Upper lobe of left lung (tissue), 6 donors: ENCODE results near the gene TANGO2. TPM values are rescaled to one million over a fixed set of nuclear protein-coding genes. Genes with fewer than 3 reads are reported as not detected.

ENCODE experiments used
- ATAC-seq, 2 donors: fragments of 200-7000 bp; cut with Tn5 transposase; one replicate each; pipeline ENCODE4 v1.9.1; 2022; ENCODE audit warnings: mild to moderate bottlenecking in 2 of 2, moderate library complexity in 2 of 2; ENCODE audit not compliant: low FRiP score in 2 of 2
- DNase-seq, 2 donors: peaks; one replicate each; pipeline ENCODE4 v3.0.0-alpha.2; 2019 to 2020
- H3K27ac ChIP-seq, 4 donors: fragments of 200-600 bp; sonication (generic); one replicate each; pipeline ENCODE4 v1.5.1; 2016 to 2019
- H3K27me3 ChIP-seq, 4 donors: fragments of 200-600 bp; sonication (generic); one replicate each; pipeline ENCODE4 v1.5.1; 2017 to 2019
- H3K36me3 ChIP-seq, 4 donors: fragments of 200-600 bp; sonication (generic); one replicate each; pipeline ENCODE4 v1.5.1; 2016 to 2019
- H3K4me1 ChIP-seq, 4 donors: fragments of 200-600 bp; sonication (generic); one replicate each; pipeline ENCODE4 v1.5.1; 2018 to 2019
- H3K4me3 ChIP-seq, 4 donors: fragments of 200-600 bp; sonication (generic); one replicate each; pipeline ENCODE4 v1.5.1; 2017 to 2019; ENCODE audit warnings: mild to moderate bottlenecking in 2 of 4, moderate library complexity in 1 of 4
- H3K9me3 ChIP-seq, 4 donors: fragments of 200-600 bp; sonication (generic); one replicate each; pipeline ENCODE4 v1.5.1; 2018 to 2019
- CTCF ChIP-seq, 6 experiments: fragments of 450-650 bp in 4 of 6; fragments of 200-600 bp in 2 of 6; sonication (generic) in 2 of 6; IDR thresholded peaks; one replicate each; pipeline ENCODE4 v1.5.1; 2016 to 2019; ENCODE audit warnings: antibody characterized with exemption in 6 of 6
- EP300 ChIP-seq, 4 donors: sonication (generic); formaldehyde crosslinking; IDR thresholded peaks; one replicate each; pipeline ENCODE4 v1.5.1; 2017; ENCODE audit warnings: antibody characterized with exemption in 4 of 4, control low read depth in 2 of 4
- POLR2A ChIP-seq, 4 donors: fragments of 450-650 bp; IDR thresholded peaks; one replicate each; pipeline ENCODE4 v1.5.1; 2016 to 2017; ENCODE audit warnings: antibody characterized with exemption in 4 of 4, mild to moderate bottlenecking in 2 of 4
- POLR2AphosphoS5 ChIP-seq, 2 donors: sonication (generic); formaldehyde crosslinking; IDR thresholded peaks; one replicate each; pipeline ENCODE4 v1.5.1; 2017; ENCODE audit warnings: antibody characterized with exemption in 2 of 2
- WGBS, 2 donors: methylation state at CpG; one replicate each; pipeline ENCODE4 v1.1.5; 2017 to 2018; 5-methylcytosine and 5-hydroxymethylcytosine counted together
- total RNA-seq, 6 donors: library from RNA; depleted of rRNA in 4 of 6; stranded (reverse); fragments of >200 nt in 4 of 6; gene quantifications; one replicate each; pipeline versions ENCODE4 v1.1.0 to v1.2.1, GENCODE V29; 2016 to 2021
- donor health status: DM: no; HTN: no; CAD: no; lungs with moderate emphysema.
- donor health status: DM: no; HTN: yes; CAD: no; lungs with severe emphysema.

Gene TANGO2
- total RNA-seq, 6 donors from 2014 or later = 33.9 to 94.3 (median 55.0) TPM

- H3K27ac ChIP-seq = no peak overlapping the region
- no peak for ATAC-seq
- 96 to 97% methylated on average over 11 of the region's 11 CpGs for WGBS, 2 donors
- no peak overlapping the region for H3K4me3 ChIP-seq
- H3K27me3 ChIP-seq = no peaks in the 10 kb centered on the region
- H3K9me3 ChIP-seq = no peaks in the 10 kb centered on the region
- H3K36me3 ChIP-seq = peaks cover 63 to 98% (median 93%) of the 10 kb centered on the region in 4 donors
- TF ChIP-seq EP300 (IDR thresholded peaks at IDR 0.05) (no peak), CTCF (IDR thresholded peaks at IDR 0.05) (no peak), POLR2AphosphoS5 (IDR thresholded peaks at IDR 0.05) (no peak), POLR2A (IDR thresholded peaks at IDR 0.05) (no peak)
- DNase-seq = no peak
- peaks cover 0 to under 1% (median under 1%) of the 10 kb centered on the region in 4 donors for H3K4me1 ChIP-seq
Measured at GRCh38 chr22:20089977-20090729, 69.2 kb downstream of the TANGO2 start.

- Histone ChIP-seq H3K4me1 (no peaks in the 10 kb centered on the region), H3K27me3 (no peaks in the 10 kb centered on the region), H3K9me3 (no peaks in the 10 kb centered on the region), H3K27ac (no peak overlapping the region), H3K4me3 (no peak overlapping the region), H3K36me3 (peaks cover 66 to 100% (median 95%) of the 10 kb centered on the region in 4 donors)
- DNase-seq (no peak), ATAC-seq (no peak)
- WGBS, 2 donors = 78 to 85% methylated on average over 9 of the region's 9 CpGs
- no peak for TF ChIP-seq EP300 (IDR thresholded peaks at IDR 0.05)
- TF ChIP-seq POLR2A (IDR thresholded peaks at IDR 0.05) = no peak
- TF ChIP-seq CTCF (IDR thresholded peaks at IDR 0.05) = no peak
- no peak for TF ChIP-seq POLR2AphosphoS5 (IDR thresholded peaks at IDR 0.05)
Measured at GRCh38 chr22:20090730-20091240, 69.9 kb downstream of the TANGO2 start.

- ATAC-seq (no peak), DNase-seq (no peak)
- H3K9me3 ChIP-seq = no peaks in the 10 kb centered on the region
- WGBS, 2 donors = 90 to 94% methylated on average over 16 of the region's 16 CpGs
- no peaks in the 10 kb centered on the region for H3K4me1 ChIP-seq
- H3K27me3 ChIP-seq = no peaks in the 10 kb centered on the region
- no peak for TF ChIP-seq EP300 (IDR thresholded peaks at IDR 0.05)
- H3K27ac ChIP-seq = no peak overlapping the region
- peaks cover 57 to 100% (median 91%) of the 10 kb centered on the region in 4 donors for H3K36me3 ChIP-seq
- no peak overlapping the region for H3K4me3 ChIP-seq
Measured at GRCh38 chr22:20091690-20092476, 71.0 kb downstream of the TANGO2 start.

GRCh38 chr22:20092477-20092854 lies 71.6 kb downstream of the TANGO2 start:
- ATAC-seq = no peak
- Histone ChIP-seq H3K36me3 (peaks cover 51 to 99% (median 88%) of the 10 kb centered on the region in 4 donors), H3K4me3 (no peak overlapping the region), H3K27me3 (no peaks in the 10 kb centered on the region), H3K27ac (no peak overlapping the region), H3K9me3 (no peaks in the 10 kb centered on the region), H3K4me1 (no peaks in the 10 kb centered on the region)
- 90 to 94% methylated on average over 11 of the region's 11 CpGs for WGBS, 2 donors
- TF ChIP-seq POLR2AphosphoS5 (IDR thresholded peaks at IDR 0.05) = no peak
- no peak for TF ChIP-seq CTCF (IDR thresholded peaks at IDR 0.05)
- TF ChIP-seq POLR2A (IDR thresholded peaks at IDR 0.05) = no peak
- TF ChIP-seq EP300 (IDR thresholded peaks at IDR 0.05) = no peak
- no peak for DNase-seq
